Kidney capillary endothelial cell (primary cell): ENCODE measurements around the gene RAB11FIP2.

ENCODE experiments used
- DNase-seq: peaks from one replicate; pipeline ENCODE4 v3.0.0-alpha.2; 2018; ENCODE audit warnings: low spot score

Gene RAB11FIP2

GRCh38 chr10:118033905-118034304, 12.8 kb downstream of the RAB11FIP2 start:
- DNase-seq: no peak

DNA sequence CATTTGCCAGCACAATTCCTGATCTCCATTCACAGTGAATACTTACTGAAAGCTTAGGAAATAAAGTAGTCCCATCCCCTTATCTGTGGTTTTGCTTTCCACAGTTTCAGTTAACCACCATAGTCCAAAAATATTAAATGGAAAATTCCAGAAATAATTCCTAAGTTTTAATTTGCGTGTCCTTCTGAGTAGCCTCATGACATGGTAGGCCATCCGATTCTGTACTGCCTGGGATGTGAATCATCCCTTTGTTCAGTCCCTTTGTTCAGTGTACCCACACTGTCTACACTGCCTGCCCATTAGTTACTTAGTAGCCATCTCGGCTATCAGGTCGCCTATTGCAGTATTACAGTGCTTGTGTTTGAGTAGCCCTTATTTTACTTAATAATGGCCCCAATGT, 14.2 kb downstream of the RAB11FIP2 start:
- no peak for DNase-seq

DNA sequence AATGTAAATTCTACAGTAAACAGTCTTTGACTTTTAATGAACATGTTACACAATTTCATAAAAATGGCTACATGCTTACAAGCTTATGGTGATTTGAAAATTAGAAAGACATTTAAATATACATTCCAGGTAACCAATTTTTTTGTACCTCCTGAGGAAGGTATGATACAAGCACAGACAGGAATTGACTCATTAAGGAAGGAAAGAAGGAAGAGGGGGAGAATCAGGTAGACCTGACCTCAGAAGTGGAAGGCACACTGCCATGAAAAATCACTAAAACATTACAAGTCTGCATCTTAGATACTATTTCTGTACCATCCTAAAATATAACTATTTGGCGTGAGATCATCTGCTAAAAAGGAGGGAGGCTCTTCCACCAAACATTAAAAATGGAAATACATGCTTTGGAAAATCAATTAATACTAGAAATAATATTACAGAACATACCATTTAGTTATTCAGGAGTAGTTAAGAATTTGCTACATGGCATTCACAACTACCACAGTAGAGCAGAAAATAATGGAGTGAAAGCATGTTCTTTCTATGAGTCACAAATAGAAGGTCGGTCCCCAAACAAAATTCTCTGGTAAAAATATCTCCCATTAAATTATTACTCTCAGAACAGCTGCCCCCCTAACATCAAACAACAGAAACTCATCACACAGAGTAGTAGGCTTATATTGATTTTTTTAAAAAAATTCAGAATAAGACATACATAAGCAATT, 15.2 kb downstream of the RAB11FIP2 start:
- no peak for DNase-seq

- DNase-seq: no peak
These were observed 18.1 kb downstream of the RAB11FIP2 start for GRCh38 chr10:118028619-118029018.

- no peak for DNase-seq
These were observed 19.3 kb downstream of the RAB11FIP2 start for GRCh38 chr10:118027397-118027796.

- no peak for DNase-seq
These were observed 19.8 kb downstream of the RAB11FIP2 start for GRCh38 chr10:118026936-118027335.

DNA sequence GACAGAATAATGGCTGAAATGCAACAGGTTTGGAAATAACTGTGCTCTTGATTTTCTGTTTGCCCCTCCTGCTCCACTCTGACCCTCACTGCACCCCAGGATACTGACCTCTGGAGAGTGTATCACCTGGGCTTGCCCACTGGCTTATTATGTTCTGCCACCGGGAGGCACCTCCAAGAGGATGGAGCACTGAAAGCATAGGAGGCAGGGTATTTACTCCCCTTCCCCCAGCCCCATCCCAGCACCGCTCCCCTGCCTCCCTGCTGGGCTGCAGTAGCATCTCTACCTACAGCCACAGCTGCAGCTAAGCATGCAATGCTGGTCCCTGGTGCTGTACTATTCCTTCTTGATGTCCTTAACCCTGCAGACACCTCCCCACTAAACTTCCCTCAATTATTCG, 26.4 kb downstream of the RAB11FIP2 start:
- DNase-seq: no peak

GRCh38 chr10:118017850-118018249, 28.9 kb downstream of the RAB11FIP2 start:
- DNase-seq: no peak

DNA sequence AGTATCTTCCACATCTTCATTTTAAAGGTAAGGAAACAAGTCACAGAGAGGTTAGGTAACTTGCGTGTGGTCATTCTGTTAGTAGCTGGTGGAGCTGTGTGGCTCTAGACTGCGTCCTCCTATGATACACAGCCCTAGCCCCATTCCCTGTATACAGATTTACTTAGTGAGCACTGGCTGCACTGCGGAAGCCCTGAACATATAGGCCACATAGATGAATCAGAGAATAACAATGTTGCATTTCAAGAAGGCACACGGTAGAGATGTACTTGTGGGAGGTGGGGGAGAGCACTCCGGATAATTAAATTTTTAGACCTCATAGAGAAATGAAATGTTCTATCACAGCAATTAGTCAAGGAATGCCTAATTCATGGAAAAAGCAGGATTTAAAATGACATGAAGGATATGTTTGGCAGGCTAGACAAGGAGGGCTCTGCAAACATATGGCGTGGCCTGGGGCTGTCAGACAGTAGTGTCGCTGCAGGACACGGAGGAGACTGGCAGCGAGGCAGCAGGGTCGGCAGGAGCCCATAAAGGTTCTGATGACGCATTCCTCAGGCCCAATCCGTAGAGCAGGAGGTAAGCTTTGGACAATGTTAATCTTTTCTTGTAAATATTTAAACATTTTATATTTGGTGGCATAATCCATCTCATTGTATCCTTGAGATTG, 29.5 kb downstream of the RAB11FIP2 start:
- no peak for DNase-seq

GRCh38 chr10:118012952-118013525, 33.7 kb downstream of the RAB11FIP2 start:
- DNase-seq: no peak

GRCh38 chr10:118007773-118008172, 39.0 kb downstream of the RAB11FIP2 start:
- no peak for DNase-seq

GRCh38 chr10:118003126-118003525, 43.6 kb downstream of the RAB11FIP2 start:
- no peak for DNase-seq

- DNase-seq: no peak
These were observed 44.2 kb downstream of the RAB11FIP2 start for GRCh38 chr10:118002581-118002980.

DNA sequence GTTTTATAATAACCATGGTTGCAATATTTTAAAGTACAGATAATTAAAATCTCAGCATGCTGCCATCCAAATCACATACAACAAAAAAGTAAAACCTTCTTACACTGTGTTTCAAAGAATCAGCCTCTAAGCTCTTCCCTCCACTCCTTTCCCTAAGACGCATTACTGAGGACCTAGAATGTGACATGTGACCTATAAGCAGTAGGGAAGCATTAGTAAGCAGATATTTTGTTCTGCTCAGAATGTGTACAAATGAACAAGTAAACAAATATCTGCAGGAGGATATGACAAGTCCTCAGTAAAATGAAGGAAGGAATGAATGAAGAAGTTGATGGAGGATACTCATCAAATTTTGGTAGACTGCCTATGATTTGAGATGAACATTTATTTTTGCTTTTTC, 49.1 kb downstream of the RAB11FIP2 start:
- no peak for DNase-seq

DNA sequence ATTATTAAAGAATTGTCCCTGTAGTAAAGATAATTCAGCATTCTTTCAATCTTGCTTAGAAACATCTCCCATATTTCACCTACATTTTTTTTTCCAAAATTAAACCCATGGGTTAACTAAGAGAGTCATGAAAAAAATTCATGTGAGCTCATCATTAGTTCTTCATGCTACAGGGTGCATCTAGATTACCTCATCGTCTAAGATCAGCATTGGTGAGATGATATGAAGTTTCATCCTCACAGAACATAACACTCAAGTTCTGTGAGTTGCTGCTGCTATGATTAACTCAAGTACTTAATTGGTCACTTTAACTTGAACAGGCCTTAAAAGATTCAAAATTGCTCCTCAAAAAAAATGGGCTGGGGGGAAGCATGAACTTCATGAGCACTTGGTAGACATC, 50.0 kb downstream of the RAB11FIP2 start:
- no peak for DNase-seq

DNA sequence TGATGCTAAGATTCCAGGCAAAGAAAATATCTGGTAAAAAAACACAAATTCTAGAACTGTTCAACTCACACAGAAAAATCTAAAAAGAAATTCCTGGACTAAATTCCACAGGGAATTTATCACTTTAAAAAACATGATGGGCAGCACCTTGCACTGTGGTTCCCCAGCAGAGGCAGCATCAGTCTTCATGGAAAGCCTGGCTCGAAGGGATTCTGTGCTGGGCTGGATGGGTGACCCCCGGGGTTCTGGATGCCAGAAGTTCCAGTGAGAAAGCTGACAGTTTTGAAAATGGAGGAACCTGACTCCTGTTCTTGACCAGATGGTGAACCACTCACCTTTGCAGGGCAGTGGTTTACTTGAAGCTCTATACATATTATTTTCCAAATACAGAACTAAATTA, 52.0 kb downstream of the RAB11FIP2 start:
- DNase-seq: no peak

DNA sequence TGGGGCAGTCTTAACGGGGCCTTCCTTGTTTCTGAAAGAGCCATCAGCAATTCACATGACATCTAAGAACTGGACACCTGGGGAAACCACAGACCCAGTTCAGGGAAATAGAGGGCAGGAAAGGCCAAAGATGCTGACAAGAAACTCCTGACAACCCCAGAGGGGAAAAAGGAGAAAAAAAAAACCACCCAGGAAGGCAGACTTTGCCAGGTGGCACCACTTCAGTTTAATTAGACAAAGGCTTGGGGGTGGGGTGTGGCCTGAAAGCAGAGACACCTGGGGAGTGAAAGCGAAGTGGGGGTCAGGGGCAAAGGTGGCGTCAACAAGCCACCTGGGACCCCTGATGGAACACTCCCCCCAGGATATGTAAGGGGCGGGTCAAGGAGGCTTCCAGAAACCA, 53.6 kb downstream of the RAB11FIP2 start:
- no peak for DNase-seq

GRCh38 chr10:117991701-117992100, 55.0 kb downstream of the RAB11FIP2 start:
- no peak for DNase-seq

GRCh38 chr10:117989962-117990361, 56.8 kb downstream of the RAB11FIP2 start:
- DNase-seq: no peak

DNA sequence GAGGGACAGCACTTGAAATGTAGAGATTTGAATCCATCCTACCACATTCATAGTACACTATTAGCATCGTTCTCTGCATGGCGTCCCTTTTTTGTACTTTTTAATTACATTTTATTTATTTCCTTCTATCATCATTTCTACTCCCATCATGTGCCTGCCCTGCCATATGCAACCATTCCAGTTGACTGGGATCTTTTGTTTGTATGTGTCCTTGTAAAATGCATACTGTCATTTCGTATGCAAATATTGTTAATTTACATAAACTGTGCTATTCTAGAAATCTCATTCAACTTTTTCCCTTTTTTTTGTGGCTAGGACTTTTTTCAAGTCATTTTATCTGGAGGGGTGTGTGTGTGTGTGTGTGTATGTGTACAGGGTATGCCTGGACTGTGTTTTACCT, 57.9 kb downstream of the RAB11FIP2 start:
- no peak for DNase-seq

GRCh38 chr10:117987244-117987909, 59.4 kb downstream of the RAB11FIP2 start:
- DNase-seq: no peak

- no peak for DNase-seq
These were observed 62.8 kb downstream of the RAB11FIP2 start for GRCh38 chr10:117983961-117984360.
